ENCODE data around the gene KRT20.

KRT20 gene

GRCh38 chr17:40872416-40872815 lies 12.6 kb downstream of the KRT20 start:
- no peaks in the 10 kb centered on the region for H3K36me3 ChIP-seq (ENCODE audit: insufficient read depth, low read length)
- H3K4me1 ChIP-seq (ENCODE audit: insufficient read depth, low read length, poor library complexity, severe bottlenecking) = no peaks in the 10 kb centered on the region
- no peak overlapping the region for H2AFZ ChIP-seq (ENCODE audit: low read length)
- no peaks in the 10 kb centered on the region for H3K9me3 ChIP-seq (ENCODE audit: insufficient read depth, low read depth, low read length)
- TF ChIP-seq EZH2phosphoT487 (IDR thresholded peaks at IDR 0.05; ENCODE audit: borderline replicate concordance) (no peak), CTCF (conservative IDR thresholded peaks at IDR 0.05; ENCODE audit: low read length) (no peak)
- no peak overlapping the region for H3K4me3 ChIP-seq (ENCODE audit: low read length, poor library complexity, severe bottlenecking)
- H4K20me1 ChIP-seq (ENCODE audit: insufficient read depth, low read length, poor library complexity, severe bottlenecking) = no peaks in the 10 kb centered on the region
- H3K79me2 ChIP-seq (ENCODE audit: insufficient read depth, low read length) = no peaks in the 10 kb centered on the region
- H3K9me2 ChIP-seq (replicated peaks; ENCODE audit: low read depth, low read length) = no peaks in the 10 kb centered on the region
- H3K4me2 ChIP-seq (ENCODE audit: low read depth, low read length, poor library complexity, severe bottlenecking) = no peak overlapping the region
- H3K9ac ChIP-seq (ENCODE audit: low read depth, low read length, poor library complexity, severe bottlenecking) = no peak overlapping the region
- H3F3A ChIP-seq (ENCODE audit: low read depth) = no peaks in the 10 kb centered on the region; the same call in 1 of the 2 replicates
- peaks cover 3% of the 10 kb centered on the region for H3K27me3 ChIP-seq (ENCODE audit: insufficient read depth, low read length, poor library complexity, severe bottlenecking)

GRCh38 chr17:40871316-40871715 lies 13.7 kb downstream of the KRT20 start:
- Histone ChIP-seq H3K4me1 (ENCODE audit: insufficient read depth, low read length, poor library complexity, severe bottlenecking) (no peaks in the 10 kb centered on the region), H3K9me2 (replicated peaks; ENCODE audit: low read depth, low read length) (no peaks in the 10 kb centered on the region), H3K36me3 (ENCODE audit: insufficient read depth, low read length) (no peaks in the 10 kb centered on the region), H3K9ac (ENCODE audit: low read depth, low read length, poor library complexity, severe bottlenecking) (no peak overlapping the region), H3K27me3 (ENCODE audit: insufficient read depth, low read length, poor library complexity, severe bottlenecking) (peaks cover 3% of the 10 kb centered on the region), H3F3A (ENCODE audit: low read depth) (no peaks in the 10 kb centered on the region; the same call in 1 of the 2 replicates), H3K4me3 (ENCODE audit: low read length, poor library complexity, severe bottlenecking) (no peak overlapping the region), H2AFZ (ENCODE audit: low read length) (no peak overlapping the region), H3K79me2 (ENCODE audit: insufficient read depth, low read length) (no peaks in the 10 kb centered on the region), H3K9me3 (ENCODE audit: insufficient read depth, low read depth, low read length) (no peaks in the 10 kb centered on the region), H3K4me2 (ENCODE audit: low read depth, low read length, poor library complexity, severe bottlenecking) (no peak overlapping the region), H4K20me1 (ENCODE audit: insufficient read depth, low read length, poor library complexity, severe bottlenecking) (no peaks in the 10 kb centered on the region)
- TF ChIP-seq EZH2phosphoT487 (IDR thresholded peaks at IDR 0.05; ENCODE audit: borderline replicate concordance) (no peak), CTCF (conservative IDR thresholded peaks at IDR 0.05; ENCODE audit: low read length) (no peak)

- Histone ChIP-seq H2AFZ (ENCODE audit: low read length) (no peak overlapping the region), H3K9ac (ENCODE audit: low read depth, low read length, poor library complexity, severe bottlenecking) (no peak overlapping the region), H3K36me3 (ENCODE audit: insufficient read depth, low read length) (no peaks in the 10 kb centered on the region), H3K79me2 (ENCODE audit: insufficient read depth, low read length) (no peaks in the 10 kb centered on the region), H3K9me2 (replicated peaks; ENCODE audit: low read depth, low read length) (no peaks in the 10 kb centered on the region), H3K4me3 (ENCODE audit: low read length, poor library complexity, severe bottlenecking) (no peak overlapping the region), H3K4me2 (ENCODE audit: low read depth, low read length, poor library complexity, severe bottlenecking) (no peak overlapping the region), H3K4me1 (ENCODE audit: insufficient read depth, low read length, poor library complexity, severe bottlenecking) (no peaks in the 10 kb centered on the region), H3K27me3 (ENCODE audit: insufficient read depth, low read length, poor library complexity, severe bottlenecking) (peaks cover 3% of the 10 kb centered on the region), H4K20me1 (ENCODE audit: insufficient read depth, low read length, poor library complexity, severe bottlenecking) (no peaks in the 10 kb centered on the region), H3K9me3 (ENCODE audit: insufficient read depth, low read depth, low read length) (no peaks in the 10 kb centered on the region), H3F3A (ENCODE audit: low read depth) (no peaks in the 10 kb centered on the region; the same call in 1 of the 2 replicates)
- no peak for TF ChIP-seq CTCF (conservative IDR thresholded peaks at IDR 0.05; ENCODE audit: low read length)
- no peak for TF ChIP-seq EZH2phosphoT487 (IDR thresholded peaks at IDR 0.05; ENCODE audit: borderline replicate concordance)
Measured at GRCh38 chr17:40870136-40870535, 14.9 kb downstream of the KRT20 start.
